Hematopoietic multipotent progenitor cell treated with erythropoietin and hydrocortisone succinate and interleukin-3 and kit ligand, for 15 days (in vitro differentiated cells): Measurements from ENCODE around the gene NCOA3.

Experiments used
- DNase-seq: peaks from one replicate; pipeline ENCODE4 v3.0.0-alpha.2; 2015; ENCODE audit warnings: low spot score

NCOA3 gene

DNA sequence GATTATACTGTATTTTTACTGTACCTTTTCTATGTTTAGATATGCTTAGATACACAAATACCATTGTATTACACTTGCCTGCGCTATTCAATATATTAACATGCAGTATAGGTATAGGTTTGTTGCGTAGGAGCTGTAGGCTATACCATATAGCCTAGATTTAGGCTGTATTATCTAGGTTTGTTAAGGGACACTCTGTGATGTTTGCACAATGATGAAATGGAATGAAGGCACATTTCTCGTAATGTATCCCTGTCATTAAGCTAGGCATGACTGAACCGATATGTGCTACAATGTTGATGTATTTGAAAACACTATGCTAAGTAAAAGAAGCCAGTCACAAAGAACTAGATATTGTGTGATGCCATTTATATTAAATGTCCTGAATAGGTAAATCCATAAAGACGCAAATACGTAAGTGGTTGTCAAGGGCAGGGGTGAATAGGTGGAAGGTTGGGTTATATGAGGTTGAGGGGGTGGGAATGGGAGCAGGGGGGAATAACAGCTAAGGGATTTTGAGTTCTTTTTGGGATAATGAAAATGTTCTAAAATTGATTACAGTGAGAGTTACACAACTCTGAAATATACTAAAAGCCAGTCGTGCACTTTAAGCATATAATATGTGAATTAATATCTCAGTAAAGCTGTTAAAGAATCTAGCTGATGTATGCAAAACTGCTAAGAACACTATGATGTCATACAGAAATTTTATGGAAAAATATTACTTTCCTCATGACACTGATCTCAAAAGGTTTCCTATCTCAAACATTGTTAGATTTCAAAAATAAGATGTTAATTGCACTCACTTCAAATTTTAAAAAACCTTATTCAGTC lies 97.4 kb downstream of the NCOA3 start:
- no peak for DNase-seq

DNA sequence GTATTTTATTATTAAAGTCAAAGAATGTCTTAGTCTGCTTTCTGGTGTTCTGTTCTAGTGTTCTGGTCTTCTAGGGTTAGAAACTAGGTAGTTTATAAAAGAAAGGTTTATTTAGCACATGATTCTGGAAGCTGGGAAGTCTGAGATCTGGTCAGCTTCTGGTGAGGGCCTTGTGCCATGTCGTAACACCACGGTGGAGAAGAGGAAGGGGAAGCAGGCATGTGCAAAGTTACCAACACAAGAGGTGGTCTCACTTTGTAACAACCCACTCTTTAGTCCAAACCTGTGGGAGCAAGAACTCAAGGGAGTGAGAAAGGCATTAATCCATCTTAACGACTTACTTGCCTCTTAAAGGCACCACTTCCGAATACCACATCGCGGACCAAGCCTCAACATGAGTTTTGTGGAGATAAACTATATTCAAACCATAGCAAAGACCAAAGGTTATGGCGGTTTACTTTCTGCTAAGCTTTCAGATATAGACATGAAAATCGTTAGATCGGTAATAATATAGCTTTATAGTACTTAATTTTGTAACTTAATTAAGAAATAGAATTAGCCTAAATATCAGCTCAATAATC lies 99.4 kb downstream of the NCOA3 start:
- no peak for DNase-seq

DNA sequence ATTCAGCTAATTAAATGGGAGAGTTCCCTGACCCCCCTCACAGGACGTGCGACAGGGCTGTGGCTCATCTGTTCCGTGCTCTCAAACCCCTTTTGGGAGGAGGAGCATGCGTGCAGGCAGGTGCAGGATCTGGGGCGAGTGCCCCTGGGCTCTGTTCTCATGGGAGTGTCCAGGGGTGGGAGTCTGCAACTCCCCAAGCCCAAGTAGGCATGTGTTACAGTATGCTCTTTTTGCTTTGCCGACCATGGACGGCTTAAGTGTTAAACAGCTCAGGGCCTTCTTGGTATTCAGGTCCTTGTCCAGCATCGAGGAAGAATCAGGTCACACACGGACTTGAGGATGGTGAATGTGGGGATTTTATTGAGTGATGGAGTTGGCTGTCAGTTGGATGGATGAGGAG lies 101.6 kb downstream of the NCOA3 start:
- DNase-seq = no peak

DNA sequence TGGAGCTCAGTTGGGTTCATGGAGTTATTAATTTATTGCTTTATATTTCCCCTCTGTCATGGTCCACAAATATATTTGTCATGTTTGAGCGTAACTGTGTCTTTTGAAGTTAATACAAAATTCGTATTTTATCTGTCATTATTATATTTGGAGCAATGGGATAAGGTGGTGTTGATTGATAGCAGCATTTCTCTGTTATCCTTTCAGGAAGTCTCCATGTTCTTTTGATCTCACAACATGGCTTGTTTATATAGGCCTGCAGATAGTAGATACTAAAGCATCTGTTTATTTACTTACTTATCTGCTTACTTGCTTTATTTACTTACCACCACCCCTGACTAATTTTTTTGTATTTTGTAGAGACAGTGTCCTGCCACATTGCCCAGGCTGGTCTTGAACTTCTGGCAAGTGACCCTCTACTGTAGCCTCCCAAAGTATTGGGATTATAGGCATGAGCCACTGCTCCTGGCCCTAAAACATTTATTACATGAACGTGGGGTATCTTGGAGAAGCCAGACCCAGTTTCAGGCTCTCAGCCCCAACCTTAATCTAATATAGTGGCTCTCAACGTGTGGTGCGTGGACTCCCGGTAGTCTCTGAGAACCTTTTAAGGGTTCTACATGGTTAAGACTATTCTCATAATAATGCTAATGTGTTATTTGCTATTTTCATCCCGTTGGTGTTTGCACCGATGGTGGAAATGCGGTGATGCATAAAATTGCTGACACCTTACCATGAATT lies 104.2 kb downstream of the NCOA3 start:
- DNase-seq = no peak

GRCh38 chr20:47606414-47606982 lies 104.8 kb downstream of the NCOA3 start:
- no peak for DNase-seq

GRCh38 chr20:47606983-47607613 lies 105.4 kb downstream of the NCOA3 start:
- DNase-seq = no peak

- no peak for DNase-seq
Observed at GRCh38 chr20:47609001-47609400, 107.3 kb downstream of the NCOA3 start.

GRCh38 chr20:47610247-47610944 lies 108.7 kb downstream of the NCOA3 start:
- DNase-seq = no peak

GRCh38 chr20:47610945-47611250 lies 109.2 kb downstream of the NCOA3 start:
- DNase-seq = no peak

GRCh38 chr20:47611785-47612184 lies 110.1 kb downstream of the NCOA3 start:
- no peak for DNase-seq

DNA sequence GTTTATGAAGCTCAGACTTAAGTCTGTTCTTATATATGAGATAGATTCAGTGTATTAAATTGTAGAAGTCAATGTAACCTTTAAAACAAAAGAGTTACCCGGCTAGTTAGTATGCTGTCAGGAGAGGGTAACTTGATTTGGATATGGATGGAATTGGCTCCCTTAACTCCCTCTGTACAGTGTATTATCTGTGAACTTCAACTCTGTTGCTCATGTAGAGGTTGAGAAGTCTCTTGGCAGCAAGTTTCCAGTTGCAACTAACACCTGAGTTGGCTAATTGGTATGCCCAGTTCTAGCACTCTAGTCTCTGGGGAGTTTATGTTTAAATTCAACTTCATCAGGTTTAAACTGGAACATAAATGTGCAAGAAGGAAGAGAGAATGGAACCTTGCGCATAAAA lies 111.0 kb downstream of the NCOA3 start:
- no peak for DNase-seq

GRCh38 chr20:47614703-47615309 lies 113.1 kb downstream of the NCOA3 start:
- DNase-seq = no peak

DNA sequence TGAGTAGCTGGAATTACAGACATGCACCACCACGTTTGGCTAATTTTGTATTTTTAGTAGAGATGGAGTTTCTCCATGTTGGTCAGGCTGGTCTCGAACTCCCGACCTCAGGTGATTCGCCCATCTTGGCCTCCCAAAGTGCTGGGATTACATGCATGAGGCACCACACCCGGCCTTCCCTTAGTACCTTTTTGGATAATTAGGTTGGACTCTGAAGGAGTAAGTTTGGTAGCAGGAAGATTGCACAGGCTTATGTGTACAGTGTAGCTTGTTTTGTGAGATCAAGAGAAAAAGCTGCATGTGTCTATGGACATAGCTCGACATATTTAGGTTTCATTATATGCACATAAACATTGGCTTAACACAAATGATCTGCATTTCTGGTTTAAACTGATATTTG lies 116.8 kb downstream of the NCOA3 start:
- no peak for DNase-seq

GRCh38 chr20:47620808-47621805 lies 119.4 kb downstream of the NCOA3 start:
- peak; percentile 58 for DNase-seq

- DNase-seq = no peak
Observed at GRCh38 chr20:47622118-47622665, 120.5 kb downstream of the NCOA3 start.

- DNase-seq = no peak
Observed at GRCh38 chr20:47623206-47623605, 121.5 kb downstream of the NCOA3 start.

DNA sequence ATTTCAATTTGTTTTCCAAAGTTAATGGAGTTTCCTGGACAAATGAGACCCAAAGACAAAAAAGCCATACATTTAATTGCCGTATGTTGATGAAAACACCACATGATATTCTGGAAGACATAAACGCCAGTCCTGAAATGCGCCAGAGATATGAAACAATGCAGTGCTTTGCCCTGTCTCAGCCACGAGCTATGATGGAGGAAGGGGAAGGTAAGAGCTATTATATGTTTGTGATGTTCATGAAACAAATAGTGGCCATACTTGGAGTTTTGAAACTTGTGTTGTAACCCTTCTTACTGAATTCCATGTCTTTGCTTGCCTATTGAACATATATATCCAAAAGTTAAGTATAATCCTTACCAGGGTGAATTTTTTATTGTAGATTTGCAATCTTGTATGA lies 125.9 kb downstream of the NCOA3 start:
- DNase-seq = no peak

DNA sequence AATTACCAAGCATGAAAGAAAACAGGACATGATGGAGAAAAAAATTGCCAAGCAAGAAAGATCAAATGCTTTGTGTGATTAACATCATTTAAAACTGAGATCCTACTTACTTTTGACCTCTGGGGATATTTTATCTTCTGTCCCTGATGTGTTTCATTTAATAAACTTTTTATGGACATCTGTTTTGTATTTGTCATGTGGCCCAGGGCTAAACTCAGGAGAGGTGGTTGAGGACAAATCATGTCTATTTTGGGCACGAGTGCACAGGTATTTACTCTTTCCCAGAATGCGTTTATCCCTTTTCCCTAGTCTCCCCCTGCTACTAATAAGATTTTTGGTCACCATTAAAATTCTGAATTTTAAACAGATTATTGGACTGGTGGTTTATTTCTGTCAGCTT lies 128.2 kb downstream of the NCOA3 start:
- no peak for DNase-seq

DNA sequence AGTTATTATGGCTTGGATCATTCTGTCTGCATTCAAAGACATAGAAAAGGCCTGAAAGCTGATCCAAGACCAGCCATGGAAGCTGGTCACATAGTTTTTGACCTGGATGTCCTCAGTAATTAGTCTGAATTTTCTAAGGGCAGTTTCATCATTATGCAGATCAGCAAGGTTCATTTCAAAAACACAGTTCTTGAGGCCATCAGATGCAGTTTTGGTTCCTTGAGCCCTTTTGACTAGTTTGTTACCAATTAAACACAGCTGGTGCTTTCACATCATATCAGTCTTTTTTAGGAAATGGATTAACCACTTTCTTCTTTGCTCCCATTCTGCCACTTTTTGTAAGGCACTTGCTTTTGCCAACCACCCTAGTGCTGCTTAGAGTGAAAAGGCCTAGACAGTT lies 129.4 kb downstream of the NCOA3 start:
- DNase-seq = no peak

DNA sequence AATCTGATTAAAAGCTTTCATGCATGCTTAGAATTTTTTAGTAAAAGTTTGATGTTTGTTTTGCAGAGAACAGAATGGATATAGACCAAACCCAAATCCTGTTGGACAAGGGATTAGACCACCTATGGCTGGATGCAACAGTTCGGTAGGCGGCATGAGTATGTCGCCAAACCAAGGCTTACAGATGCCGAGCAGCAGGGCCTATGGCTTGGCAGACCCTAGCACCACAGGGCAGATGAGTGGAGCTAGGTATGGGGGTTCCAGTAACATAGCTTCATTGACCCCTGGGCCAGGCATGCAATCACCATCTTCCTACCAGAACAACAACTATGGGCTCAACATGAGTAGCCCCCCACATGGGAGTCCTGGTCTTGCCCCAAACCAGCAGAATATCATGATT lies 133.6 kb downstream of the NCOA3 start:
- DNase-seq = no peak
